OCI-M2 (cell line): ENCODE results near the gene NEGR1.

Experiments used
- DNase-seq: peaks from one replicate; lab custom pipeline; 2025; ENCODE audit not compliant: unreplicated experiment; lab: John Stamatoyannopoulos, UW

NEGR1 gene

GRCh38 chr1:71589005-71589404, 693.3 kb downstream of the NEGR1 start:
- DNase-seq: no peak

- no peak for DNase-seq
These were observed 694.4 kb downstream of the NEGR1 start for GRCh38 chr1:71587961-71588360.

DNA sequence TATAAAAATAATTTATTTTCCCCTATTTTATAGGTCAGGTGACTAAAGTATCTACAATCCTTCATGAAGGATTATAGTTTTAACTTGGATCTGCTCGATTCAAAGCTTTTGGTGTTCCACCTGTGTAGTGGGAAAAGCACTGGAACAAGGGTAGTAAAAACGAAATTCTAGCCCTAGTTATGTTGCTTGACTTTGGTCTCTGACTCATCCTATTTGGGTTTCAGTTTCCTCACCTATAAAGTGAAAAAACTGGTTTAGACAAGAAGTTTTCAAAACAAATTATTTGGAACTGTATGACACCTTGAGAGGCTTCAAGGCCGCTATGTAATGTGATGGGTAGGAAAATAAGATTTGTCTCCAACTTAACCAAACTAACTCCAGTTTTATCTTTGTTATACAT, 696.3 kb downstream of the NEGR1 start:
- no peak for DNase-seq

GRCh38 chr1:71583756-71584155, 698.6 kb downstream of the NEGR1 start:
- no peak for DNase-seq

DNA sequence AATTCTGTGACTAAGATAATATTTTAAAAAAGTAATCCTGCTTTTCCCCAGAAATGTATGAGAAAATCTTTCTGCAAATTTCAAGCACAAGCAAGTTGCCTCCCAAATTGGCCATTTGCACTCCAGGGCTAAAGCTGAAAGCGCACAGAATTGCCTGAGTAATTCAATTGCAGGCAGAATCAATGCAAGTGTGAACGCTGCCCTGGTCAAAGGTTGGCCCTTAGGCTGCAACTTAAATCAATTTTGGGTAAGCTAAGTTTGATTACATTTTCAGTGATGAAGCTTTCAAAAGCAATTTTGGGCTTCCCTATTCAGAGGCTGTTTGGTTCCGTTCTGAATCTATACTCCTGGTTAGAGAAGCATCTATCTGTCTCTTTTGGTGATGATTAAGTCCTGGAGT, 699.7 kb downstream of the NEGR1 start:
- DNase-seq: no peak

DNA sequence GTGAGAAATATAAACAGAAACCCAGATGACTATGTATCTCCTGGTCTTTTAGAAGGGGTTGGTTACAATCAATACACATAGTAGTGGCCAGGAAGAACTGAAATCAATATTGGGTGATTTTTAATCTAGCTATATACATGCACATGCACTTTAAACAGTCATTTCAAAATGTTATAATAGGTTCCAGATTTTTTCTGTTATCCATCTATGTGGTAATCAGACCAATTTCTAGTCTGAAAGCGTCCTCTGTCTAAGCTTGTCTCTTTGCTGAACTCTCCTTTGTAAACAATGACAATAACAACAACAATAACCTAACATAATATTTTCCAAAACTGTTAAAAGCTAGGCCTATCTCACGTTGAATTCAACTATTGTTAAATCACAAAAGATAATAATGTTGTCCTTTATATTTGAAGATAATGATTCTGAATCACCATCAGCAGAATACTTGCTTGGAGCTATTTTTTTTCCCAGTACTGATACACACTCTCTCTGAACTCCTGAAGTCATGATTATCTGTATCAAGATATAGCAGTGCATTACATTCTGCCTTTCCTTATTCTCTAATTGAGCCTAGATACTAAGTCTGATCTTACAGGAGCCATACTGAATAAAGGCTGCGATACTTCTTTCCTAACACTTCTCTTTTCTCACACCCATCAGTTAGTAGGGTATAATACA, 704.7 kb downstream of the NEGR1 start:
- no peak for DNase-seq

GRCh38 chr1:71572038-71572437, 710.3 kb downstream of the NEGR1 start:
- DNase-seq: no peak

GRCh38 chr1:71566413-71566812, 715.9 kb downstream of the NEGR1 start:
- no peak for DNase-seq

- DNase-seq: no peak
These were observed 716.5 kb downstream of the NEGR1 start for GRCh38 chr1:71565831-71566230.

DNA sequence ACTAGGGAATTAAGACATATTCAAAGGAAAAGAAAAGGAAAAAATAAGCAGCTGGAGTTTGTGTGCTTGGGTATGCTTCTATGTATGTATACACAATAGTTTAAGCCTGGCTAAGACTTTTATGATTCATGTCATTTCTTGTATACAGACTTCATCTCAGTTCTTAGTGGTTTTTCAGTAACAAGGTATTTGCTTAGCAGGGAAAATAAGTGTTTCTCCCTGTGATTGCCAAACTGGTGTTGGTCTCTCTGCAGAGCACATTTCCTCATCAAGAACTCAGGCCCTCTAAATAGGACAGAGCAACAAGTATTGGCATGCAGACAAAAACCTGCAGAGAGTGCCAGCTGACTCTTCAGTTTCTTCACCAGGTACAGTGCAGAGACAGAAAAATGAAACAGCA, 717.1 kb downstream of the NEGR1 start:
- no peak for DNase-seq

GRCh38 chr1:71562298-71562697, 720.0 kb downstream of the NEGR1 start:
- no peak for DNase-seq

GRCh38 chr1:71561729-71562128, 720.6 kb downstream of the NEGR1 start:
- DNase-seq: no peak

DNA sequence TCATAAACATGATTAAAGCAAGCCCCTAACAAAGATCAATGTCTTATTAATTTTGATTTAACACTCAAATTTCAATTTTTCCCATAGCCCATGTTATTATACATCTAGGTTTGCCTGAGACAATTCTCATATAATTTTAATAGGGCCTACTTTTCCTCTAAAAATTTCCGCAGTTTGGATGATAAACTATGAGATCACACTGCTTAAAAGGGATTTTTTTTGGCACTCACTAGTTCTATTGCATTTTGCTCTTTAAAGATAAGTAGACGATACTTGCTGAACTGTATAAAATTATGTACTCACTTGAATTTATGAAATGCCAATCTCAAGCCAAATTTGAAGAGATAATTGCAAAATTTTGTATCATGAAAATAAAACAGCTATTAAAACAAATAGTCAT, 721.1 kb downstream of the NEGR1 start:
- DNase-seq: no peak

GRCh38 chr1:71559880-71560279, 722.5 kb downstream of the NEGR1 start:
- DNase-seq: no peak

DNA sequence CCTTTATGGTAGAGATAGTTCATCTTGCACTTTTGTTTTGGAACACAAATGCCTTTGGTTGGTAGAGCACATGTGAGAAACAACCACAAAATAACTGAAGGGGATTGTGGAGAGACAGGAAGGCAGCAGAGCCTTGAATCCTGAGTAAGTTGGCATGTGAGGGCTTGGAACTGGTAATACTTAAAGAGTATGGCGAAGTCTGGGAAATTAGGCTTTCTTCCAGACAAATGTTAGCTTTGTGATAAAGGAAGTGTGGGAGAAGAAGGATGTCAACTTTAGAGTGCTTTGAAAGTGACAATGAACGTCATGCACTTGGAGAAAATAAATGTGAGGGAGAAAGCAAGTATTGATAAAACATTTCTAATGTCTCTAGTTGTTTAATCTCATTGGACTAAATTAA, 725.2 kb downstream of the NEGR1 start:
- DNase-seq: no peak

- no peak for DNase-seq
These were observed 733.9 kb downstream of the NEGR1 start for GRCh38 chr1:71548398-71548890.

- DNase-seq: no peak
These were observed 740.2 kb downstream of the NEGR1 start for GRCh38 chr1:71542155-71542554.

DNA sequence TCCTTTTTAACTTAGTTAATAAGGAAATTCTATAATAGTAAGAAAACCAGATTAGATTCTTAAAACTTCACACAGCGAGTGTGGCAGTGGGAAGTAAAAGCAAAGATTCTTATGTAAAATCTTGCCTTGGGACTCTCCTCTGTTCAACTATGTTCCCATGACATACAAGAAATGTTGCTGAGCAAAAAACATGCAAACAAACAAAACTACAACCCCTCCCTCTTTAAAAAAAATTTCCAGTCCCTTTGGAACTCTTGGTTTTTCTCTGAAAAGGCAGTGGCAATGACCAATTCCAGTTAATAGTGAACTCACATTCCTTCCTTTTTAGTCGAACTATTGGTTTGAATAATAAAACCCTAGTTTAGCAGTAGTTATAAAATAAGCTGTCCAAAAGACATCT, 748.4 kb downstream of the NEGR1 start:
- DNase-seq: no peak

DNA sequence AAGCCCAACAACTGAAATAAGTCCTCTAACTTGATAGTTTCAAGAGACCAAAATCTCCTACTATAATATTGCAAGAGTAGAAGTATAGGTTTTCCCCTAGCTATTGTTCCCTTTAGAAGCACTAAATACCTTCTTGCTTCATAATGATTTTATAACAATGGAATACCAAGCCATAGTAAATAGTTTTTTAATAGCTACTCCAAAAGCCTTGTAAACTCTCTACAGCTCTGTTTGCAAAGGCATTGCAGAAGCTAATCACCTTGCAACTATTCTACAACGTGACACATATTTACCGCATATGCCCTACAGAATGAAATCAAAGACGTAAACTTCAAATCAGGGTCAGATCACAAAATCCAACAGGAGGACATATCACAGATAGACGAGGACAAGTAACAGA, 750.0 kb downstream of the NEGR1 start:
- no peak for DNase-seq

- DNase-seq: no peak
These were observed 755.5 kb downstream of the NEGR1 start for GRCh38 chr1:71526824-71527223.

DNA sequence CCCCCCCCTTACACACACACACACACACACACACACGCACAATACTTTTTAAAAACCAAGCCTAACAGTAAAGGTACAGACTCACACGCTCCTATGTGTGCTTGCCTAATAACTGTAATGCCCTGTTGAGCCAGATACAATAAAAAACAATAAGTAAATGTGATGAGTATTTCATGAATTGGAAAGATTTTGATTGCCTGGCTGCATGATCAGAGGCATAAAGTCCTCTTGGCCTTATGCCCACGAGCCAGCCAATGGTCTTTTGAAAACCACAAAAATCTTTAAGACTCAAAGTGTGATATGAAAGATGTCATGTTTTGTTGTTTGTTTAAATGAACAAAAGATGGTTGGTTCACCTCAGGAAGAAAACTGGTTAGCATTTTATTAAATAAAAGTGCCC, 759.6 kb downstream of the NEGR1 start:
- no peak for DNase-seq

- DNase-seq: no peak
These were observed 760.6 kb downstream of the NEGR1 start for GRCh38 chr1:71521655-71522264.

GRCh38 chr1:71511505-71511904, 770.8 kb downstream of the NEGR1 start:
- no peak for DNase-seq
